ENCODE data around the gene GDPD4. TPM values are rescaled to one million over a fixed set of nuclear protein-coding genes. Genes with fewer than 3 reads are reported as not detected.

The GDPD4 gene
- polyA plus RNA-seq, 4 donors: 2.2 to 4.5 TPM; not detected in 2

- H3K9me3 ChIP-seq (ENCODE audit: control insufficient read depth in 2 of 2, insufficient read depth in 1 of 2, low read depth in 1 of 2, low read length in 1 of 2): no peaks in the 10 kb centered on the region
- FAIRE-seq (no peak), DNase-seq (no peak)
- no peaks in the 10 kb centered on the region for H3K27me3 ChIP-seq (ENCODE audit: control insufficient read depth in 3 of 3, insufficient read depth in 3 of 3, low read length in 3 of 3)
- 77 to 89% (median 86%) methylated on average over 4 of the region's 4 CpGs for WGBS, 3 donors
- H3K36me3 ChIP-seq (ENCODE audit: control insufficient read depth in 3 of 3, insufficient read depth in 2 of 3, low read depth in 1 of 3, low read length in 3 of 3): peaks cover 0 to 70% (median 0%) of the 10 kb centered on the region in 3 donors
- H3K4me1 ChIP-seq (ENCODE audit: control insufficient read depth in 3 of 3, insufficient read depth in 2 of 3, low read depth in 1 of 3, low read length in 2 of 3): peaks cover 0 to 20% (median 0%) of the 10 kb centered on the region in 3 donors
- H3K4me3 ChIP-seq (ENCODE audit: low read depth in 1 of 3, low read length in 3 of 3): no peak overlapping the region
- H3K27ac ChIP-seq (ENCODE audit: low read depth in 1 of 3, low read length in 2 of 3): no peak overlapping the region
Observed at GRCh38 chr11:77183431-77183984, 118.0 kb downstream of the GDPD4 start.

- Histone ChIP-seq H3K27me3 (ENCODE audit: control insufficient read depth in 3 of 3, insufficient read depth in 3 of 3, low read length in 3 of 3) (no peaks in the 10 kb centered on the region), H3K9me3 (ENCODE audit: control insufficient read depth in 2 of 2, insufficient read depth in 1 of 2, low read depth in 1 of 2, low read length in 1 of 2) (no peaks in the 10 kb centered on the region), H3K4me1 (ENCODE audit: control insufficient read depth in 3 of 3, insufficient read depth in 2 of 3, low read depth in 1 of 3, low read length in 2 of 3) (peaks cover 0 to 13% (median 0%) of the 10 kb centered on the region in 3 donors), H3K36me3 (ENCODE audit: control insufficient read depth in 3 of 3, insufficient read depth in 2 of 3, low read depth in 1 of 3, low read length in 3 of 3) (peaks cover 0 to 73% (median 0%) of the 10 kb centered on the region in 3 donors), H3K4me3 (ENCODE audit: low read depth in 1 of 3, low read length in 3 of 3) (no peak overlapping the region), H3K27ac (ENCODE audit: low read depth in 1 of 3, low read length in 2 of 3) (no peak overlapping the region)
- 90 to 93% (median 91%) methylated on average over 21 of the region's 21 CpGs for WGBS, 3 donors
- FAIRE-seq: no peak
- DNase-seq: no peak
Observed at GRCh38 chr11:77182542-77183430, 118.7 kb downstream of the GDPD4 start.

- Histone ChIP-seq H3K9me3 (ENCODE audit: control insufficient read depth in 2 of 2, insufficient read depth in 1 of 2, low read depth in 1 of 2, low read length in 1 of 2) (no peaks in the 10 kb centered on the region), H3K4me3 (ENCODE audit: low read depth in 1 of 3, low read length in 3 of 3) (no peak overlapping the region), H3K27ac (ENCODE audit: low read depth in 1 of 3, low read length in 2 of 3) (no peak overlapping the region), H3K36me3 (ENCODE audit: control insufficient read depth in 3 of 3, insufficient read depth in 2 of 3, low read depth in 1 of 3, low read length in 3 of 3) (peaks cover 0 to 75% (median 0%) of the 10 kb centered on the region in 3 donors), H3K4me1 (ENCODE audit: control insufficient read depth in 3 of 3, insufficient read depth in 2 of 3, low read depth in 1 of 3, low read length in 2 of 3) (peaks cover 0 to 7% (median 0%) of the 10 kb centered on the region in 3 donors), H3K27me3 (ENCODE audit: control insufficient read depth in 3 of 3, insufficient read depth in 3 of 3, low read length in 3 of 3) (no peaks in the 10 kb centered on the region)
- WGBS, 3 donors: 89 to 90% (median 89%) methylated on average over 21 to 22 of the region's 22 CpGs
- FAIRE-seq (no peak), DNase-seq (no peak)
Observed at GRCh38 chr11:77181799-77182541, 119.5 kb downstream of the GDPD4 start.

GRCh38 chr11:77181226-77181625 is 120.3 kb downstream of the GDPD4 start:
- Histone ChIP-seq H3K4me1 (ENCODE audit: control insufficient read depth in 3 of 3, insufficient read depth in 2 of 3, low read depth in 1 of 3, low read length in 2 of 3) (no peaks in the 10 kb centered on the region), H3K4me3 (ENCODE audit: low read depth in 1 of 3, low read length in 3 of 3) (no peak overlapping the region), H3K27me3 (ENCODE audit: control insufficient read depth in 3 of 3, insufficient read depth in 3 of 3, low read length in 3 of 3) (no peaks in the 10 kb centered on the region), H3K9me3 (ENCODE audit: control insufficient read depth in 2 of 2, insufficient read depth in 1 of 2, low read depth in 1 of 2, low read length in 1 of 2) (no peaks in the 10 kb centered on the region), H3K36me3 (ENCODE audit: control insufficient read depth in 3 of 3, insufficient read depth in 2 of 3, low read depth in 1 of 3, low read length in 3 of 3) (peaks cover 0 to 82% (median 0%) of the 10 kb centered on the region in 3 donors), H3K27ac (ENCODE audit: low read depth in 1 of 3, low read length in 2 of 3) (no peak overlapping the region)
- DNase-seq (no peak), FAIRE-seq (no peak)
- WGBS, 3 donors: 90 to 97% (median 92%) methylated on average over 11 of the region's 11 CpGs

- H3K27ac ChIP-seq (ENCODE audit: low read depth in 1 of 3, low read length in 2 of 3): no peak overlapping the region
- no peaks in the 10 kb centered on the region for H3K9me3 ChIP-seq (ENCODE audit: control insufficient read depth in 2 of 2, insufficient read depth in 1 of 2, low read depth in 1 of 2, low read length in 1 of 2)
- WGBS, 3 donors: 86 to 92% (median 89%) methylated on average over 11 of the region's 11 CpGs
- H3K36me3 ChIP-seq (ENCODE audit: control insufficient read depth in 3 of 3, insufficient read depth in 2 of 3, low read depth in 1 of 3, low read length in 3 of 3): peaks cover 0 to 91% (median 0%) of the 10 kb centered on the region in 3 donors
- no peaks in the 10 kb centered on the region for H3K4me1 ChIP-seq (ENCODE audit: control insufficient read depth in 3 of 3, insufficient read depth in 2 of 3, low read depth in 1 of 3, low read length in 2 of 3)
- FAIRE-seq: no peak
- H3K4me3 ChIP-seq (ENCODE audit: low read depth in 1 of 3, low read length in 3 of 3): no peak overlapping the region
- DNase-seq: no peak
- no peaks in the 10 kb centered on the region for H3K27me3 ChIP-seq (ENCODE audit: control insufficient read depth in 3 of 3, insufficient read depth in 3 of 3, low read length in 3 of 3)
Observed at GRCh38 chr11:77180346-77180745, 121.1 kb downstream of the GDPD4 start.

GRCh38 chr11:77179681-77180080 is 121.8 kb downstream of the GDPD4 start:
- H3K4me3 ChIP-seq (ENCODE audit: low read depth in 1 of 3, low read length in 3 of 3): no peak overlapping the region
- 97 to 98% (median 97%) methylated on average over 19 of the region's 19 CpGs for WGBS, 3 donors
- no peaks in the 10 kb centered on the region for H3K9me3 ChIP-seq (ENCODE audit: control insufficient read depth in 2 of 2, insufficient read depth in 1 of 2, low read depth in 1 of 2, low read length in 1 of 2)
- H3K36me3 ChIP-seq (ENCODE audit: control insufficient read depth in 3 of 3, insufficient read depth in 2 of 3, low read depth in 1 of 3, low read length in 3 of 3): peaks cover 0 to 97% (median 0%) of the 10 kb centered on the region in 3 donors
- DNase-seq (no peak), FAIRE-seq (no peak)
- no peaks in the 10 kb centered on the region for H3K27me3 ChIP-seq (ENCODE audit: control insufficient read depth in 3 of 3, insufficient read depth in 3 of 3, low read length in 3 of 3)
- H3K4me1 ChIP-seq (ENCODE audit: control insufficient read depth in 3 of 3, insufficient read depth in 2 of 3, low read depth in 1 of 3, low read length in 2 of 3): no peaks in the 10 kb centered on the region
- no peak overlapping the region for H3K27ac ChIP-seq (ENCODE audit: low read depth in 1 of 3, low read length in 2 of 3)

GRCh38 chr11:77179048-77179447 is 122.4 kb downstream of the GDPD4 start:
- DNase-seq (no peak), FAIRE-seq (no peak)
- H3K27me3 ChIP-seq (ENCODE audit: control insufficient read depth in 3 of 3, insufficient read depth in 3 of 3, low read length in 3 of 3): no peaks in the 10 kb centered on the region
- 69 to 77% (median 77%) methylated on average over 5 of the region's 5 CpGs for WGBS, 3 donors
- no peak overlapping the region for H3K4me3 ChIP-seq (ENCODE audit: low read depth in 1 of 3, low read length in 3 of 3)
- peaks cover 0 to 97% (median 0%) of the 10 kb centered on the region in 3 donors for H3K36me3 ChIP-seq (ENCODE audit: control insufficient read depth in 3 of 3, insufficient read depth in 2 of 3, low read depth in 1 of 3, low read length in 3 of 3)
- peaks cover 0 to 2% (median 0%) of the 10 kb centered on the region in 3 donors for H3K4me1 ChIP-seq (ENCODE audit: control insufficient read depth in 3 of 3, insufficient read depth in 2 of 3, low read depth in 1 of 3, low read length in 2 of 3)
- no peak overlapping the region for H3K27ac ChIP-seq (ENCODE audit: low read depth in 1 of 3, low read length in 2 of 3)
- no peaks in the 10 kb centered on the region for H3K9me3 ChIP-seq (ENCODE audit: control insufficient read depth in 2 of 2, insufficient read depth in 1 of 2, low read depth in 1 of 2, low read length in 1 of 2)

GRCh38 chr11:77178150-77178549 is 123.3 kb downstream of the GDPD4 start:
- peaks cover 0 to 97% (median 0%) of the 10 kb centered on the region in 3 donors for H3K36me3 ChIP-seq (ENCODE audit: control insufficient read depth in 3 of 3, insufficient read depth in 2 of 3, low read depth in 1 of 3, low read length in 3 of 3)
- FAIRE-seq (no peak), DNase-seq (no peak)
- H3K4me3 ChIP-seq (ENCODE audit: low read depth in 1 of 3, low read length in 3 of 3): no peak overlapping the region
- H3K27ac ChIP-seq (ENCODE audit: low read depth in 1 of 3, low read length in 2 of 3): no peak overlapping the region
- no peaks in the 10 kb centered on the region for H3K27me3 ChIP-seq (ENCODE audit: control insufficient read depth in 3 of 3, insufficient read depth in 3 of 3, low read length in 3 of 3)
- WGBS, 3 donors: 96 to 100% (median 96%) methylated on average over 4 of the region's 4 CpGs
- peaks cover 0 to 11% (median 0%) of the 10 kb centered on the region in 3 donors for H3K4me1 ChIP-seq (ENCODE audit: control insufficient read depth in 3 of 3, insufficient read depth in 2 of 3, low read depth in 1 of 3, low read length in 2 of 3)
- no peaks in the 10 kb centered on the region for H3K9me3 ChIP-seq (ENCODE audit: control insufficient read depth in 2 of 2, insufficient read depth in 1 of 2, low read depth in 1 of 2, low read length in 1 of 2)

All from small intestine (tissue), 7 donors.